Kidney epithelial cell (primary cell): ENCODE results near the gene ALOXE3. TPM values are rescaled to one million over a fixed set of nuclear protein-coding genes. Genes with fewer than 3 reads are reported as not detected.

ENCODE experiments used
- DNase-seq: peaks from one replicate; pipeline ENCODE4 v3.0.0-alpha.2; 2010; ENCODE audit warnings: low read depth
- H3K27me3 ChIP-seq: 2 replicates; pipeline ENCODE4 v1.6.0; 2011; ENCODE audit warnings: low read length; ENCODE audit not compliant: control insufficient read depth, insufficient read depth
- H3K36me3 ChIP-seq: 2 replicates; pipeline ENCODE4 v1.5.1; 2011; ENCODE audit warnings: low read length; ENCODE audit not compliant: control insufficient read depth, insufficient read depth
- H3K4me3 ChIP-seq: 2 replicates; pipeline ENCODE4 v1.5.1; 2011; ENCODE audit warnings: low read depth, mild to moderate bottlenecking, control low read depth, low read length
- CTCF ChIP-seq: IDR thresholded peaks from 2 replicates; pipeline ENCODE4 v1.5.1; 2011; ENCODE audit warnings: mild to moderate bottlenecking, moderate library complexity, low read length, control low read depth, inconsistent platforms; ENCODE audit not compliant: insufficient read depth, poor library complexity, severe bottlenecking
- total RNA-seq: library from RNA; depleted of rRNA; stranded (reverse); fragments of >200 nt; gene quantifications from 2 replicates; pipeline ENCODE4 v1.2.3, GENCODE V29; 2015

Gene ALOXE3
- total RNA-seq, 1 donor from 2014 or later: 0.75 TPM

- Histone ChIP-seq H3K36me3 (peaks cover 3% of the 10 kb centered on the region), H3K27me3 (no peaks in the 10 kb centered on the region), H3K4me3 (no peak overlapping the region)
- no peak for DNase-seq
- TF ChIP-seq CTCF: no peak
These were observed 41.3 kb upstream of the ALOXE3 start for GRCh38 chr17:8159459-8160223.

GRCh38 chr17:8159032-8159400, 40.7 kb upstream of the ALOXE3 start:
- no peak for TF ChIP-seq CTCF
- no peaks in the 10 kb centered on the region for H3K27me3 ChIP-seq
- H3K4me3 ChIP-seq: no peak overlapping the region

GRCh38 chr17:8158267-8159031, 40.1 kb upstream of the ALOXE3 start:
- TF ChIP-seq CTCF: peak; percentile 83
- no peak for DNase-seq
- peaks cover 3% of the 10 kb centered on the region for H3K36me3 ChIP-seq
- H3K27me3 ChIP-seq: no peaks in the 10 kb centered on the region
- H3K4me3 ChIP-seq: no peak overlapping the region

More at GRCh38 chr17:8159032-8159400, 40.7 kb upstream of the ALOXE3 start:
- peaks cover 3% of the 10 kb centered on the region for H3K36me3 ChIP-seq
- no peak for DNase-seq

GRCh38 chr17:8156246-8156992, 38.1 kb upstream of the ALOXE3 start:
- H3K4me3 ChIP-seq: peak overlapping the region; percentile 70
- H3K36me3 ChIP-seq: peaks cover 3% of the 10 kb centered on the region
- DNase-seq: peak; percentile 100
- TF ChIP-seq CTCF: no peak
- no peaks in the 10 kb centered on the region for H3K27me3 ChIP-seq

- H3K4me3 ChIP-seq: peak overlapping the region; percentile 70
- H3K36me3 ChIP-seq: peaks cover 3% of the 10 kb centered on the region
- H3K27me3 ChIP-seq: no peaks in the 10 kb centered on the region
- DNase-seq: no peak
- no peak for TF ChIP-seq CTCF
These were observed 37.6 kb upstream of the ALOXE3 start for GRCh38 chr17:8155996-8156245.
